Measurements from ENCODE around the gene AKR1C1. TPM values are rescaled to one million over a fixed set of nuclear protein-coding genes. Genes with fewer than 3 reads are reported as not detected.

AKR1C1 gene
- total and polyA plus RNA-seq, 9 of the 15 experiments (the other 6 are each of a cell fraction or from before 2014, with no cell fraction given), result 43.5 to 180 (median 82.4) TPM

DNA sequence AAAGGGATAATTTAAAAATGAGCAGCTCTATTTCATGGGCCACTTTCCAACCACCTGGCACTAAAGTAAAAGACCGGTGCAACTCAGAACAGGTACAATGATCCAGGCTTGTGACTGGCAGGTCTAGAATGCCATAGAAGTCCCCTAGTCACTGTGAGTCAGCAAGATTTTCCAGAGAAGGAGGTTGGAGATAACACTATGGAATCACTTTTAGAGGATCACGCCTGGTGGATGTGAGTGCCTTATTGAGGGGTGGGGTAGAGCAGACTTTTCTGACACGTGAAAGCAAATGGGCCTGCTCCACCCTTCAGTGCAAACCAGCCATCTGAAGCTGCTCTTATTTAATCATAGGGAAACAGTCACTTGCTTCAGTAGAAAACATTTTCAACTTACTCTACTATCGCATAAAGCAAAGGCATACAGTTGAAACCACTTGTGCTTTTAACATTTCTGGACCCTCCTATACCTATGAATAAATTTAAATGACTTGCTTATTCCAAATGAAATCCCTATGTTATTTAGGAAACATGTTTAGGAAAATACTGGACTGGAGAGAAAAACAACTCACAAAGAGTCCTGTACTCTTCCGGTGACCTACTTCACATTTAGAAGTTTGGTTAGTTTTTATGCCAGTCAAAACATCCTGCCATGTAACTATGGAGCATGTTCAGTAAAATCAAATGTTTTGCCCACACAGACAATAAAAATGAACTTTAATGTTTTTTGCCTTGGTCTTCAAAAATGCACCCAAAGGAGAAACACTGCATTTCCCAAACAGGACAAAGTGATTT is 21.5 kb upstream of the AKR1C1 start (continued):
- TF ChIP-seq FOXK2 (conservative IDR thresholded peaks at IDR 0.05 in 1 of 2, IDR thresholded peaks at IDR 0.05 in 1 of 2; ENCODE audit: low read depth in 2 of 2), result peak in 1 of 2 experiments; percentile 50; a peak in 2 of 4 replicates
- peak; percentile 73 for TF ChIP-seq CTBP1 (IDR thresholded peaks at IDR 0.05; ENCODE audit: borderline replicate concordance)
- no peak for TF ChIP-seq CSDE1 (IDR thresholded peaks at IDR 0.05)
- peak; percentile 51 for TF ChIP-seq CCNT2 (IDR thresholded peaks at IDR 0.05; ENCODE audit: borderline replicate concordance, extremely low read depth, insufficient read length, low read depth, low read length)
- TF ChIP-seq MED1 (CRISPR knock-in tag; IDR thresholded peaks at IDR 0.05; ENCODE audit: borderline replicate concordance), result no peak
- TF ChIP-seq ZNF12 (CRISPR knock-in tag; IDR thresholded peaks at IDR 0.05), result no peak
- TF ChIP-seq NFIC (IDR thresholded peaks at IDR 0.05), result peak; percentile 41
- no peak for TF ChIP-seq ZNF57 (CRISPR knock-in tag; IDR thresholded peaks at IDR 0.05)
- TF ChIP-seq RAD51 (IDR thresholded peaks at IDR 0.05; ENCODE audit: borderline replicate concordance, low read depth), result 0 out of 2 replicates have a peak, but pooled peaks have one; percentile 9
- no peak for TF ChIP-seq SP1 (CRISPR knock-in tag; IDR thresholded peaks at IDR 0.05)
- TF ChIP-seq, protein P1, sequence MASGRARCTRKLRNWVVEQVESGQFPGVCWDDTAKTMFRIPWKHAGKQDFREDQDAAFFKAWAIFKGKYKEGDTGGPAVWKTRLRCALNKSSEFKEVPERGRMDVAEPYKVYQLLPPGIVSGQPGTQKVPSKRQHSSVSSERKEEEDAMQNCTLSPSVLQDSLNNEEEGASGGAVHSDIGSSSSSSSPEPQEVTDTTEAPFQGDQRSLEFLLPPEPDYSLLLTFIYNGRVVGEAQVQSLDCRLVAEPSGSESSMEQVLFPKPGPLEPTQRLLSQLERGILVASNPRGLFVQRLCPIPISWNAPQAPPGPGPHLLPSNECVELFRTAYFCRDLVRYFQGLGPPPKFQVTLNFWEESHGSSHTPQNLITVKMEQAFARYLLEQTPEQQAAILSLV (tag; IDR thresholded peaks at IDR 0.05), result no peak
- 0 out of 2 replicates have a peak, but pooled peaks have one; percentile 40 for TF ChIP-seq MXI1 (IDR thresholded peaks at IDR 0.05; ENCODE audit: low read depth, low read length)
- TF ChIP-seq HDAC2 (IDR thresholded peaks at IDR 0.05), result peak; percentile 87
- TF ChIP-seq EWSR1 (IDR thresholded peaks at IDR 0.05; ENCODE audit: borderline replicate concordance, low read depth, partially characterized antibody), result no peak
- peak; percentile 69 for TF ChIP-seq FOSL1 (tag; conservative IDR thresholded peaks at IDR 0.05)
- TF ChIP-seq, protein P2, sequence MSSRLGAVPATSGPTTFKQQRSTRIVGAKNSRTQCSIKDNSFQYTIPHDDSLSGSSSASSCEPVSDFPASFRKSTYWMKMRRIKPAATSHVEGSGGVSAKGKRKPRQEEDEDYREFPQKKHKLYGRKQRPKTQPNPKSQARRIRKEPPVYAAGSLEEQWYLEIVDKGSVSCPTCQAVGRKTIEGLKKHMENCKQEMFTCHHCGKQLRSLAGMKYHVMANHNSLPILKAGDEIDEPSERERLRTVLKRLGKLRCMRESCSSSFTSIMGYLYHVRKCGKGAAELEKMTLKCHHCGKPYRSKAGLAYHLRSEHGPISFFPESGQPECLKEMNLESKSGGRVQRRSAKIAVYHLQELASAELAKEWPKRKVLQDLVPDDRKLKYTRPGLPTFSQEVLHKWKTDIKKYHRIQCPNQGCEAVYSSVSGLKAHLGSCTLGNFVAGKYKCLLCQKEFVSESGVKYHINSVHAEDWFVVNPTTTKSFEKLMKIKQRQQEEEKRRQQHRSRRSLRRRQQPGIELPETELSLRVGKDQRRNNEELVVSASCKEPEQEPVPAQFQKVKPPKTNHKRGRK (tag; IDR thresholded peaks at IDR 0.05), result no peak
- TF ChIP-seq TAL1 (IDR thresholded peaks at IDR 0.05), result peak; percentile 59
- no peak for TF ChIP-seq STAT5A (IDR thresholded peaks at IDR 0.05; ENCODE audit: borderline replicate concordance, low read length)
- TF ChIP-seq, protein P3, sequence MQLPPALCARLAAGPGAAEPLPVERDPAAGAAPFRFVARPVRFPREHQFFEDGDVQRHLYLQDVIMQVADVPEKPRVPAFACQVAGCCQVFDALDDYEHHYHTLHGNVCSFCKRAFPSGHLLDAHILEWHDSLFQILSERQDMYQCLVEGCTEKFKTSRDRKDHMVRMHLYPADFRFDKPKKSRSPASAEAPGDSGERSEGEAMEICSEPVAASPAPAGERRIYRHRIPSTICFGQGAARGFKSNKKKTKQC (CRISPR knock-in tag; IDR thresholded peaks at IDR 0.05), result no peak
